Measurements from ENCODE around the gene USP34.

DNA sequence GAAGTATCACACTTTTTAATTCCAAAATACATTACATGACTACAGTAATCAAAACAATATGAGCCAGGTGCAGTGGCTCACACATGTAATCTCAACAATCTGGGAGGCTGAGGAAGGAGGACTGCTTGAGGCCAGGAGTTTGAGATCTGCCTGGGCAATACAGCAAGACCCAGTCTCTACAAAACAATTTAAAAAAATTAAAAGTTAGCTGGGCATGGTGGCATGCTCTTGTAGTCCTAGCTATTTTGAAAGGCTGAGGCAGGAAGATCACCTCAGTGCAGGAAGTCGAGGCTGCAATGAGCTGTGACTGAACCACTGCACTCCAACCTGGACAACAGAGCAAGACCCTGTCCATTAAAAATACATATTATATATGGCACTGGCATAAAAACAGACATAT, 109.8 kb downstream of the USP34 start:
- TF ChIP-seq SUZ12 (IDR thresholded peaks at IDR 0.05; ENCODE audit: extremely low read depth, insufficient read depth, insufficient read length) (no peak), ZNF274 (IDR thresholded peaks at IDR 0.05; ENCODE audit: low read depth, low read length) (no peak)

Measured in NT2/D1 (cell line).